K562 treated with DMSO at 1 percent for 48 hours (cell line): ENCODE measurements around the gene NOB1. TPM values are rescaled to one million over a fixed set of nuclear protein-coding genes. Genes with fewer than 3 reads are reported as not detected.

Experiments used
- total RNA-seq: library from RNA; unstranded; fragments of 300-600 nt; gene quantifications from 2 replicates; pipeline ENCODE4 v1.2.3, GENCODE V29; 2022; ENCODE audit warnings: low replicate concordance; ENCODE audit errors: extremely low read depth

Gene NOB1
- not detected in 2 replicates for total RNA-seq

DNA sequence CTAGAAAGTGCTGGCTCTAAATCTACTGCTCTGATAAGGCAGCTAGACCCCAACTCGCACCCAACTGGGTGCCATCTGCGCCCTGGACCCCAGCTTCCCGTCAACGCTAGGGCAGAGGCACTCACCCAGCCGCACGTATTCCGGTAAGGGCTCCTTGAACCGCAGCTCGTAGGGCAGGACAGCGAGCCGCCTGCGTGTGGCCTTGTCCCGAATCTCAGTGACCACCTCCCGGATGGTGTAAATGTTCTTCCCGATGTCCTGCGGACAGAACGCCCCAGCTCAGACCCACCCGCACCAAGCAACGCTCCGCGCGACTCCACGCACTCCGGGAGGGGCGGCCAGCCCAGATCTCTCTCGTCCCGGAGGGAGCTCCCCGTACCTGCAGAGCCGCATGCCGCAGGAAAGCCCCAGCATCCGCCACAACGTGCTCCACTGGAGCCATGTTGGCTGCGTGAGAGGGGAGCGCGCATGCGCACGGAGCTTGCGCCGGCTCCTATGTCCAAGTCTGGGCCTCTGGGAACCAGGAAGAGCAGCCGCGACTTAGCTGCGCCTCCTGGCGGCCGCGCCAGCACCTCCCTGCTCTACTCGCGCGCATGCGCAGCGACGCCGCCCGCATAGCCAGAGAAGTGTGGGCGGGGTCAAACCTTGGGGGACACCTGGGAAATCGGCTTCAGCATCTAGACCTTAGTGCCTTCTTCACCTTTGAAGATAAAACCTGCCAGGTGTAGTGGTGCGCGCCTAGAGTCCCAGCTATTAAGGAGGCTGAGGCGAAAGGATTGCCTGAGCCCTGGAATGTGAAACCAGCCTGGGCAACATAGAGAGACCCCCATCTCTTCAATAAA is at the start of gene NOB1:
Gene NOB1 (minus strand): TSS at position 458 of the 842 bp plus-strand sequence. CDS start 16 bp downstream, at position 442.

GRCh38 chr16:69761983-69762813 is 7.5 kb upstream of the NOB1 start, which contains the start of gene WWP2:
Gene WWP2, plus strand, starts transcription at chr16:69762332. Its CDS starts 24,679 bp downstream, at chr16:69787011.

DNA sequence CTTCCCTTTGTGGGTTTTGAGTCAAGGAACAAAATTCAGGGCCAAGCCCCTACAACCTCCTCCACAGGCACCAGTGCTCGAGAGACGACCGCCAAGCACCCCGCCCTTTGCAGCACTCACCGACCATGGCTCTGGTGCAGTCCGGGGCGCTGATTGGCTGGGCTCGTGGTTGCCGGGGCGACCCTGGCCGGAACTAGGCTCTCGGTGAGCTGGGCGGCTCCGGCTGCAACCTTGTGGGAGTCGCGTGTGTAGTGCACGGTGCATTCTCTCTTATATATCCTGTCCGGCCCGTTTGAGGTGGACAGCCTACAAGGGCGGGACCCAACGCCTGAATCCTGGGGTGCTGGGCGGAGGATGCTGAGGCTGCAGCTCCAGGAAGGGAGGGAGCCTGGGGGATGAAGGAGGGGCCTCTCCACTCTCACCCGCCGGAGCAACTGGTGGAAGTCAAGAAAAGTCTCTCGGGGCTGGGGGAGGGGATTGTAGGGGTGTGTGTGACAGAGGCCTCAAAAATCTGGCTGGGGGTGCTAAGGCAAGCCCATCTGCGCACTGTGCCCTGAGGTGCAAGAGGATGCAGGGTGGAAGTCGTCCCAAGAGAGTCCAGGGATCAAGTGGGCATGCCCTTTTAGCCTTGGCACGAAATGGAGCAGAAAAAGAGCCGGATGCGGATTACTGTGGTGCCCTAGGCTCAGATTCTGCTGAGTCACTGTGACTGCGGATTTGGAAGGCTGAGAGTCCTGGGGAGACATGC is 28.2 kb downstream of the NOB1 start, which contains the start of gene NQO1:
Gene NQO1 (minus strand): TSS at position 248 of the 748 bp plus-strand sequence. CDS start 121 bp downstream, at position 127.

Other genes with a start within 250 kb of the NOB1 start
- not detected in 2 replicates for gene NFAT5, start 189.0 kb downstream of the NOB1 start, total RNA-seq
- gene NQO1, start 28.4 kb downstream of the NOB1 start, total RNA-seq, result not detected in 2 replicates
- gene WWP2, start 7.4 kb upstream of the NOB1 start, total RNA-seq, result not detected in 2 replicates
- gene CLEC18A, start 196.4 kb upstream of the NOB1 start, total RNA-seq, result not detected in 2 replicates